Adipocyte (in vitro differentiated cells): ENCODE results near the gene SLC35F3.
"Not testable (repeated sequence)": the region's sequence is repeated elsewhere in the genome, so short reads cannot be mapped to it uniquely, and the experiment has no call there.

Experiments
- DNase-seq: peaks from one replicate; pipeline ENCODE4 v3.0.0-alpha.2; 2015; ENCODE audit warnings: low read depth
- H3K27me3 ChIP-seq: replicated peaks from 2 replicates; pipeline ENCODE4 v1.7.0; 2013; ENCODE audit warnings: mild to moderate bottlenecking, low read length, moderate library complexity; ENCODE audit not compliant: control insufficient read depth, insufficient read depth
- H3K36me3 ChIP-seq: 2 replicates; pipeline ENCODE4 v1.7.0; 2013; ENCODE audit warnings: low read length, mild to moderate bottlenecking, moderate library complexity; ENCODE audit not compliant: control insufficient read depth, insufficient read depth, severe bottlenecking
- H3K4me1 ChIP-seq: 2 replicates; pipeline ENCODE4 v1.7.0; 2013; ENCODE audit warnings: mild to moderate bottlenecking, low read length, moderate library complexity; ENCODE audit not compliant: control insufficient read depth, insufficient read depth
- H3K4me3 ChIP-seq: 2 replicates; pipeline ENCODE4 v1.7.0; 2013; ENCODE audit warnings: mild to moderate bottlenecking, low read length, moderate library complexity
- H3K9ac ChIP-seq: 2 replicates; pipeline ENCODE4 v1.7.0; 2013; ENCODE audit warnings: mild to moderate bottlenecking, low read length, moderate library complexity
- H3K9me3 ChIP-seq: 2 replicates; pipeline ENCODE4 v1.7.0; 2013; ENCODE audit warnings: mild to moderate bottlenecking, low read length, moderate library complexity; ENCODE audit not compliant: control insufficient read depth

SLC35F3 gene

GRCh38 chr1:233883671-233884070, 20.8 kb upstream of the SLC35F3 start:
- Histone ChIP-seq H3K4me3 (no peak overlapping the region), H3K9ac (no peak overlapping the region), H3K4me1 (no peaks in the 10 kb centered on the region), H3K27me3 (no peaks in the 10 kb centered on the region), H3K36me3 (no peaks in the 10 kb centered on the region), H3K9me3 (no peaks in the 10 kb centered on the region)
- DNase-seq = no peak

GRCh38 chr1:233884461-233885151, 19.9 kb upstream of the SLC35F3 start:
- Histone ChIP-seq H3K36me3 (no peaks in the 10 kb centered on the region), H3K9ac (no peak overlapping the region), H3K4me3 (no peak overlapping the region), H3K27me3 (no peaks in the 10 kb centered on the region), H3K4me1 (no peaks in the 10 kb centered on the region), H3K9me3 (peaks cover 2% of the 10 kb centered on the region)
- no peak for DNase-seq

GRCh38 chr1:233885196-233885920, 19.1 kb upstream of the SLC35F3 start:
- no peak for DNase-seq
- H3K4me3 ChIP-seq = no peak overlapping the region

GRCh38 chr1:233891151-233891550, 13.3 kb upstream of the SLC35F3 start:
- not testable (repeated sequence) for H3K36me3 ChIP-seq, H3K4me3 ChIP-seq, H3K9me3 ChIP-seq, H3K9ac ChIP-seq, DNase-seq, H3K27me3 ChIP-seq, H3K4me1 ChIP-seq

More at GRCh38 chr1:233885196-233885920, 19.1 kb upstream of the SLC35F3 start:
- no peaks in the 10 kb centered on the region for H3K36me3 ChIP-seq
- H3K9ac ChIP-seq = no peak overlapping the region
- peaks cover 7% of the 10 kb centered on the region for H3K9me3 ChIP-seq
- no peaks in the 10 kb centered on the region for H3K27me3 ChIP-seq
- H3K4me1 ChIP-seq = no peaks in the 10 kb centered on the region

GRCh38 chr1:233897325-233898162, 6.9 kb upstream of the SLC35F3 start:
- H3K4me1 ChIP-seq = no peaks in the 10 kb centered on the region

GRCh38 chr1:233901495-233901894, 3.0 kb upstream of the SLC35F3 start:
- Histone ChIP-seq H3K36me3 (no peaks in the 10 kb centered on the region), H3K9me3 (peaks cover 3% of the 10 kb centered on the region), H3K4me3 (no peak overlapping the region), H3K9ac (no peak overlapping the region), H3K4me1 (no peaks in the 10 kb centered on the region), H3K27me3 (peaks cover 20% of the 10 kb centered on the region)
- DNase-seq = no peak

More at GRCh38 chr1:233897325-233898162, 6.9 kb upstream of the SLC35F3 start:
- no peak overlapping the region for H3K4me3 ChIP-seq
- no peaks in the 10 kb centered on the region for H3K36me3 ChIP-seq
- no peaks in the 10 kb centered on the region for H3K27me3 ChIP-seq
- H3K9me3 ChIP-seq = peaks cover 5% of the 10 kb centered on the region
- no peak for DNase-seq
- H3K9ac ChIP-seq = no peak overlapping the region

GRCh38 chr1:233905416-233906051, 1.1 kb downstream of the SLC35F3 start:
- no peaks in the 10 kb centered on the region for H3K4me1 ChIP-seq
- no peak for DNase-seq
- peaks cover 20% of the 10 kb centered on the region for H3K27me3 ChIP-seq
- no peaks in the 10 kb centered on the region for H3K36me3 ChIP-seq
- peaks cover 3% of the 10 kb centered on the region for H3K9me3 ChIP-seq
- H3K9ac ChIP-seq = no peak overlapping the region
- H3K4me3 ChIP-seq = no peak overlapping the region

- Histone ChIP-seq H3K4me1 (no peaks in the 10 kb centered on the region), H3K36me3 (no peaks in the 10 kb centered on the region), H3K27me3 (peaks cover 20% of the 10 kb centered on the region), H3K9ac (no peak overlapping the region), H3K9me3 (peaks cover 1% of the 10 kb centered on the region), H3K4me3 (no peak overlapping the region)
- no peak for DNase-seq
These were observed 2.7 kb downstream of the SLC35F3 start for GRCh38 chr1:233907151-233907550.

GRCh38 chr1:233908092-233908491, 3.6 kb downstream of the SLC35F3 start:
- H3K4me1 ChIP-seq = no peaks in the 10 kb centered on the region
- DNase-seq = no peak
- no peaks in the 10 kb centered on the region for H3K36me3 ChIP-seq
- no peaks in the 10 kb centered on the region for H3K9me3 ChIP-seq
- peaks cover 20% of the 10 kb centered on the region for H3K27me3 ChIP-seq
- no peak overlapping the region for H3K9ac ChIP-seq
- no peak overlapping the region for H3K4me3 ChIP-seq

- no peak overlapping the region for H3K9ac ChIP-seq
- H3K27me3 ChIP-seq = peaks cover 13% of the 10 kb centered on the region
- DNase-seq = no peak
These were observed 4.7 kb downstream of the SLC35F3 start for GRCh38 chr1:233909195-233909594.

GRCh38 chr1:233912447-233912846, 8.0 kb downstream of the SLC35F3 start:
- no peaks in the 10 kb centered on the region for H3K27me3 ChIP-seq
- no peaks in the 10 kb centered on the region for H3K4me1 ChIP-seq
- no peak overlapping the region for H3K4me3 ChIP-seq
- DNase-seq = no peak
- H3K9ac ChIP-seq = no peak overlapping the region
- no peaks in the 10 kb centered on the region for H3K9me3 ChIP-seq
- H3K36me3 ChIP-seq = no peaks in the 10 kb centered on the region

More at GRCh38 chr1:233909195-233909594, 4.7 kb downstream of the SLC35F3 start:
- Histone ChIP-seq H3K4me1 (no peaks in the 10 kb centered on the region), H3K36me3 (no peaks in the 10 kb centered on the region), H3K4me3 (no peak overlapping the region), H3K9me3 (no peaks in the 10 kb centered on the region)
